CD4-positive, alpha-beta memory T cell (primary cell): Measurements from ENCODE around the gene GGTLC1. TPM values are rescaled to one million over a fixed set of nuclear protein-coding genes. Genes with fewer than 3 reads are reported as not detected.

Experiments used
- CTCF ChIA-PET: fragments of 350-600 bp; sonication (Branson Sonifier 250); formaldehyde crosslinking; loops from one replicate; lab custom pipeline; 2021; ENCODE audit warnings: inconsistent platforms; ENCODE audit not compliant: partially characterized antibody; lab: Charles Lee
- POLR2A ChIA-PET: fragments of 350-600 bp; sonication (Branson Sonifier 250); formaldehyde crosslinking; loops from one replicate; lab custom pipeline; 2021; ENCODE audit not compliant: partially characterized antibody; lab: Charles Lee
- DNase-seq, 5 donors: peaks; one replicate each; pipeline versions ENCODE4 v3.0.0 to v3.0.0-alpha.2; 2020 to 2022; ENCODE audit warnings: mixed read lengths in 1 of 5
- H3K27ac ChIP-seq: one replicate; pipeline ENCODE4 v1.7.0; 2013; ENCODE audit warnings: low read depth, low read length
- H3K27me3 ChIP-seq: 2 replicates; pipeline ENCODE4 v1.7.0; 2013; ENCODE audit warnings: mild to moderate bottlenecking, low read length, moderate library complexity; ENCODE audit not compliant: insufficient read depth
- H3K36me3 ChIP-seq: 2 replicates; pipeline ENCODE4 v1.7.0; 2013; ENCODE audit warnings: mild to moderate bottlenecking, low read length, moderate library complexity; ENCODE audit not compliant: insufficient read depth
- H3K4me1 ChIP-seq: 2 replicates; pipeline ENCODE4 v1.7.0; 2013; ENCODE audit warnings: mild to moderate bottlenecking, low read length, moderate library complexity; ENCODE audit not compliant: insufficient read depth
- H3K4me3 ChIP-seq, 2 donors: one replicate each; pipeline ENCODE4 v1.7.0; 2013; ENCODE audit warnings: low read length in 2 of 2, mild to moderate bottlenecking in 1 of 2
- H3K9me3 ChIP-seq, 2 donors: one replicate each; pipeline ENCODE4 v1.7.0; 2013; ENCODE audit warnings: low read length in 2 of 2, control low read depth in 1 of 2; ENCODE audit not compliant: control insufficient read depth in 1 of 2
- H3K27ac Mint-ChIP-seq, 7 donors: one replicate each; pipeline ENCODE4 v1.8.0; 2020 to 2021; ENCODE audit warnings: mixed read lengths in 7 of 7, mild to moderate bottlenecking in 6 of 7, inconsistent platforms in 3 of 7, moderate library complexity in 3 of 7
- H3K27me3 Mint-ChIP-seq, 2 donors: one replicate each; pipeline ENCODE4 v1.8.0; 2020 to 2021; ENCODE audit warnings: mixed read lengths in 2 of 2
- H3K36me3 Mint-ChIP-seq, 2 donors: one replicate each; pipeline ENCODE4 v1.8.0; 2020 to 2021; ENCODE audit warnings: mixed read lengths in 2 of 2, inconsistent platforms in 1 of 2, mild to moderate bottlenecking in 1 of 2
- H3K4me1 Mint-ChIP-seq, 4 donors: one replicate each; pipeline ENCODE4 v1.8.0; 2020 to 2021; ENCODE audit warnings: mixed read lengths in 4 of 4, mild to moderate bottlenecking in 1 of 4
- H3K4me3 Mint-ChIP-seq, 8 donors: one replicate each; pipeline ENCODE4 v1.8.0; 2020 to 2021; ENCODE audit warnings: mixed read lengths in 8 of 8, mild to moderate bottlenecking in 7 of 8, moderate library complexity in 6 of 8, inconsistent platforms in 3 of 8
- H3K9me3 Mint-ChIP-seq, 8 donors: one replicate each; pipeline ENCODE4 v1.8.0; 2020 to 2021; ENCODE audit warnings: mixed read lengths in 8 of 8, mild to moderate bottlenecking in 5 of 8, inconsistent platforms in 3 of 8, moderate library complexity in 1 of 8
- intact Hi-C: fragments of 100-400 bp; cut with micrococcal nuclease; formaldehyde crosslinking; loops from one replicate; pipeline ENCODE4 v1.15.1; 2023
- polyA plus RNA-seq, 2 donors: library from polyadenylated mRNA; unstranded; fragments of 300-500 nt; fragmentation: Illumina TruSeq; gene quantifications; one replicate each; pipeline ENCODE4 v1.2.3, GENCODE V29; 2021
- total RNA-seq, 2 experiments: library from RNA; stranded (reverse); gene quantifications; one replicate each; pipeline ENCODE4 v1.2.3, GENCODE V29; 2021

The GGTLC1 gene
- total RNA-seq = not detected
- polyA plus RNA-seq = not detected

GRCh38 chr20:23988561-23988960, at the start of gene GGTLC1:
GGTLC1 (minus strand) TSS chr20:23988779; CDS start chr20:23986611, 2,168 bp downstream.
- DNase-seq = no peak
- CTCF ChIA-PET = interaction anchor here (0.6 kb wide), 1 partner anchor 100 kb away, joined by 3 read pairs; no protein-coding TSS in a partner anchor
- Histone ChIP-seq H3K36me3 (no peaks in the 10 kb centered on the region), H3K9me3 (no peaks in the 10 kb centered on the region), H3K27ac (no peak within 1 kb of the TSS), H3K4me3 (no peak within 1 kb of the TSS), H3K27me3 (no peaks in the 10 kb centered on the region), H3K4me1 (no peaks in the 10 kb centered on the region)
- H3K9me3 Mint-ChIP-seq = no peaks in the 10 kb centered on the region
- no peak within 1 kb of the TSS for H3K27ac Mint-ChIP-seq
- no peaks in the 10 kb centered on the region for H3K27me3 Mint-ChIP-seq
- no peaks in the 10 kb centered on the region for H3K36me3 Mint-ChIP-seq
- POLR2A ChIA-PET = no interaction called here
- H3K4me3 Mint-ChIP-seq = peak within 1 kb of the TSS in 1 of 8 donors; percentile 20
- intact Hi-C loops = no loop called here
- H3K4me1 Mint-ChIP-seq = no peaks in the 10 kb centered on the region

- H3K4me1 ChIP-seq = peaks cover 20% of the 10 kb centered on the region
- no peak overlapping the region for H3K4me3 ChIP-seq
- no peak overlapping the region for H3K27ac ChIP-seq
- ChIA-PET CTCF (interaction anchor here (1.4 kb wide), 1 partner anchor 11 kb away, joined by 4 read pairs; no protein-coding TSS in a partner anchor), POLR2A (no interaction called here)
- DNase-seq = no peak
- Mint-ChIP-seq H3K36me3 (no peaks in the 10 kb centered on the region), H3K4me1 (peaks cover 12 to 41% (median 16%) of the 10 kb centered on the region in 4 donors), H3K27ac (peak overlapping the region in 1 of 7 donors; percentile 30), H3K4me3 (no peak overlapping the region), H3K9me3 (peaks cover 0 to 3% (median 0%) of the 10 kb centered on the region in 8 donors), H3K27me3 (no peaks in the 10 kb centered on the region)
- no peaks in the 10 kb centered on the region for H3K36me3 ChIP-seq
- no peaks in the 10 kb centered on the region for H3K27me3 ChIP-seq
- no peaks in the 10 kb centered on the region for H3K9me3 ChIP-seq
- intact Hi-C loops = no loop called here
These were observed 46.2 kb upstream of the GGTLC1 start for GRCh38 chr20:24034820-24035219.

- ChIA-PET POLR2A (no interaction called here), CTCF (no interaction called here)
- Mint-ChIP-seq H3K36me3 (no peaks in the 10 kb centered on the region), H3K27ac (peak overlapping the region in 4 of 7 donors; percentile 46 to 80 (median 74)), H3K4me1 (peaks cover 14 to 46% (median 22%) of the 10 kb centered on the region in 4 donors), H3K27me3 (no peaks in the 10 kb centered on the region), H3K4me3 (no peak overlapping the region), H3K9me3 (peaks cover 0 to 6% (median 0%) of the 10 kb centered on the region in 8 donors)
- no peaks in the 10 kb centered on the region for H3K36me3 ChIP-seq
- no peak overlapping the region for H3K27ac ChIP-seq
- no peak overlapping the region for H3K4me3 ChIP-seq
- no peaks in the 10 kb centered on the region for H3K9me3 ChIP-seq
- DNase-seq = no peak
- intact Hi-C loops = no loop called here
- peaks cover 20% of the 10 kb centered on the region for H3K4me1 ChIP-seq
- no peaks in the 10 kb centered on the region for H3K27me3 ChIP-seq
These were observed 45.0 kb upstream of the GGTLC1 start for GRCh38 chr20:24033565-24033964.

- DNase-seq = no peak
- ChIA-PET POLR2A (no interaction called here), CTCF (no interaction called here)
- Histone ChIP-seq H3K4me3 (no peak overlapping the region), H3K4me1 (peaks cover 22% of the 10 kb centered on the region), H3K36me3 (no peaks in the 10 kb centered on the region), H3K27ac (no peak overlapping the region), H3K9me3 (no peaks in the 10 kb centered on the region), H3K27me3 (no peaks in the 10 kb centered on the region)
- H3K9me3 Mint-ChIP-seq = peaks cover 0 to 6% (median 0%) of the 10 kb centered on the region in 8 donors
- peak overlapping the region in 3 of 8 donors; percentile 7 to 76 (median 59) for H3K4me3 Mint-ChIP-seq
- H3K36me3 Mint-ChIP-seq = no peaks in the 10 kb centered on the region
- H3K27me3 Mint-ChIP-seq = no peaks in the 10 kb centered on the region
- peak overlapping the region in 6 of 7 donors; percentile 2 to 80 (median 59) for H3K27ac Mint-ChIP-seq
- intact Hi-C loops = no loop called here
- H3K4me1 Mint-ChIP-seq = peaks cover 13 to 46% (median 21%) of the 10 kb centered on the region in 4 donors
These were observed 44.6 kb upstream of the GGTLC1 start for GRCh38 chr20:24033151-24033550.

GRCh38 chr20:24032400-24032898, 43.9 kb upstream of the GGTLC1 start:
- Mint-ChIP-seq H3K4me1 (peaks cover 17 to 49% (median 26%) of the 10 kb centered on the region in 4 donors), H3K36me3 (peaks cover 0 to 2% of the 10 kb centered on the region in 2 donors), H3K9me3 (peaks cover 0 to 6% (median 0%) of the 10 kb centered on the region in 8 donors), H3K27ac (peak overlapping the region; percentile 2 to 80 (median 46)), H3K4me3 (peak overlapping the region in 7 of 8 donors; percentile 0 to 76 (median 36)), H3K27me3 (no peaks in the 10 kb centered on the region)
- Histone ChIP-seq H3K27ac (no peak overlapping the region), H3K4me3 (no peak overlapping the region), H3K27me3 (no peaks in the 10 kb centered on the region), H3K9me3 (no peaks in the 10 kb centered on the region), H3K36me3 (no peaks in the 10 kb centered on the region), H3K4me1 (peaks cover 29% of the 10 kb centered on the region)
- ChIA-PET CTCF (interaction anchor here (1.1 kb wide), 2 partner anchors 13 to 69 kb away, joined by 3 read pairs; no protein-coding TSS in a partner anchor), POLR2A (interaction anchor here (1.3 kb wide), 1 partner anchor 23 kb away, joined by 6 read pairs; no protein-coding TSS in a partner anchor)
- intact Hi-C loops = no loop called here
- no peak for DNase-seq

GRCh38 chr20:24027229-24027628, 38.6 kb upstream of the GGTLC1 start:
- peak overlapping the region; percentile 88 to 96 (median 95) for H3K27ac Mint-ChIP-seq
- peak; percentile 79 to 85 (median 83) for DNase-seq
- peaks cover 20 to 53% (median 31%) of the 10 kb centered on the region in 4 donors for H3K4me1 Mint-ChIP-seq
- no peaks in the 10 kb centered on the region for H3K36me3 ChIP-seq
- H3K27me3 ChIP-seq = no peaks in the 10 kb centered on the region
- POLR2A ChIA-PET = interaction anchor here (0.6 to 2.7 kb wide), 20 partner anchors 9 to 1169 kb away, joined by 3 to 25 read pairs (median 5); partner anchors contain the start of genes ACSS1, CST7, ENTPD6 and NAPB
- intact Hi-C loops = loop anchor here (1.0 to 10.0 kb wide), 4 partner anchors 18 to 1170 kb away; partner anchors contain the start of gene ENTPD6
- H3K27ac ChIP-seq = peak overlapping the region; percentile 45
- CTCF ChIA-PET = interaction anchor here (1.3 to 3.8 kb wide), 9 partner anchors 9 to 73 kb away, joined by 3 to 20 read pairs (median 6); no protein-coding TSS in a partner anchor
- peaks cover 34% of the 10 kb centered on the region for H3K4me1 ChIP-seq
- H3K9me3 ChIP-seq = no peaks in the 10 kb centered on the region
- H3K9me3 Mint-ChIP-seq = peaks cover 0 to 9% (median 2%) of the 10 kb centered on the region in 8 donors
- peaks cover 4 to 8% of the 10 kb centered on the region in 2 donors for H3K36me3 Mint-ChIP-seq
- H3K4me3 Mint-ChIP-seq = peak overlapping the region; percentile 61 to 85 (median 68)
- H3K4me3 ChIP-seq = peak overlapping the region in 1 of 2 donors; percentile 34
- no peaks in the 10 kb centered on the region for H3K27me3 Mint-ChIP-seq

GRCh38 chr20:24022621-24023180, 34.1 kb upstream of the GGTLC1 start:
- DNase-seq = no peak
- H3K9me3 ChIP-seq = no peaks in the 10 kb centered on the region
- peak overlapping the region in 1 of 7 donors; percentile 32 for H3K27ac Mint-ChIP-seq
- CTCF ChIA-PET = interaction anchor here (1.1 to 1.8 kb wide), 3 partner anchors 11 to 24 kb away, joined by 3 to 4 read pairs (median 3); no protein-coding TSS in a partner anchor
- no peak overlapping the region for H3K4me3 ChIP-seq
- no peaks in the 10 kb centered on the region for H3K27me3 ChIP-seq
- no peak overlapping the region for H3K27ac ChIP-seq
- H3K4me3 Mint-ChIP-seq = no peak overlapping the region
- H3K4me1 ChIP-seq = peaks cover 23% of the 10 kb centered on the region
- H3K27me3 Mint-ChIP-seq = peaks cover 1 to 6% of the 10 kb centered on the region in 2 donors
- intact Hi-C loops = loop anchor here (10.0 kb wide), 1 partner anchor 82 kb away; no protein-coding TSS in a partner anchor
- peaks cover 16 to 24% (median 20%) of the 10 kb centered on the region in 4 donors for H3K4me1 Mint-ChIP-seq
- peaks cover 0 to 3% (median 2%) of the 10 kb centered on the region in 8 donors for H3K9me3 Mint-ChIP-seq
- H3K36me3 Mint-ChIP-seq = peaks cover 4 to 6% of the 10 kb centered on the region in 2 donors
- POLR2A ChIA-PET = no interaction called here
- H3K36me3 ChIP-seq = no peaks in the 10 kb centered on the region
